Heart right ventricle (tissue), 16 donors: Measurements from ENCODE around the gene COBLL1. TPM values are rescaled to one million over a fixed set of nuclear protein-coding genes. Genes with fewer than 3 reads are reported as not detected.

Experiments
- ATAC-seq, 8 donors: fragments of 200-7000 bp; cut with Tn5 transposase; one replicate each; pipeline ENCODE4 v1.9.1; 2020; ENCODE audit warnings: mild to moderate bottlenecking in 8 of 8, moderate library complexity in 8 of 8, moderate number of reproducible peaks in 1 of 8
- DNase-seq, 2 donors: peaks; one replicate each; pipeline ENCODE4 v3.0.0-alpha.2; 2020
- H3K27ac ChIP-seq, 10 donors: fragments of 200-600 bp; sonication (generic) in 2 of 10; one replicate each; pipeline versions ENCODE4 v1.5.0 to v1.8.0; 2020 to 2022; ENCODE audit warnings: mild to moderate bottlenecking in 3 of 10
- H3K27me3 ChIP-seq, 7 donors: fragments of 200-600 bp; one replicate each; pipeline ENCODE4 v1.8.0; 2021 to 2022; ENCODE audit warnings: mild to moderate bottlenecking in 2 of 7
- H3K36me3 ChIP-seq, 9 donors: fragments of 200-600 bp; sonication (generic) in 1 of 9; one replicate each; pipeline versions ENCODE4 v1.5.0 to v1.8.0; 2020 to 2022; ENCODE audit warnings: mild to moderate bottlenecking in 2 of 9
- H3K4me1 ChIP-seq, 9 donors: fragments of 200-600 bp; sonication (generic) in 1 of 9; one replicate each; pipeline versions ENCODE4 v1.5.0 to v1.8.0; 2020 to 2022; ENCODE audit warnings: mild to moderate bottlenecking in 4 of 9
- H3K4me3 ChIP-seq, 10 donors: fragments of 200-600 bp; sonication (generic) in 2 of 10; one replicate each; pipeline versions ENCODE4 v1.5.0 to v1.8.0; 2020 to 2022; ENCODE audit warnings: mild to moderate bottlenecking in 7 of 10, moderate library complexity in 2 of 10
- H3K9me3 ChIP-seq, 11 donors: fragments of 200-600 bp in 10 of 11; sonication (generic) in 2 of 11; one replicate each; pipeline versions ENCODE4 v1.5.0 to v1.8.0; 2013 to 2022; ENCODE audit warnings: mild to moderate bottlenecking in 2 of 11, control low read depth in 1 of 11, moderate library complexity in 1 of 11
- WGBS, 2 donors: extraction: QIAGEN DNeasy Blood & Tissue Kit; methylation state at CpG; one replicate each; pipeline ENCODE4 v1.1.7; 2013; ENCODE audit warnings: inconsistent platforms in 1 of 2; 5-methylcytosine and 5-hydroxymethylcytosine counted together
- intact Hi-C, 10 donors: fragments of 100-400 bp; cut with DNase I; formaldehyde crosslinking; loops; one replicate each; pipeline versions ENCODE4 v1.11.1 to v1.14.2; 2022
- polyA plus RNA-seq, 2 donors: library from polyadenylated mRNA; stranded (reverse); fragments of 200-250 nt; gene quantifications; one replicate each; pipeline ENCODE4 v1.2.3, GENCODE V29; 2013
- total RNA-seq, 10 donors: library from RNA; stranded (reverse); fragmentation: NEBNext Ultra II Directional in 3 of 10; extraction: Animal tissue kit (Norgen Biotek cat#: 25700) in 3 of 10; gene quantifications; one replicate each; pipeline versions ENCODE4 v1.2.1 to v1.2.4, GENCODE V29; 2021 to 2023
- TF ChIP-seq, protein P1 (sequence below), 9 donors: fragments of 200-600 bp; sonication (generic) in 2 of 9; IDR thresholded peaks; one replicate each; pipeline versions ENCODE4 v1.5.0 to v1.8.0; 2021 to 2022; ENCODE audit warnings: antibody characterized with exemption in 9 of 9, mild to moderate bottlenecking in 5 of 9, moderate library complexity in 1 of 9
- donor health status: Arrhythmogenic right ventricular cardiomyopathy.
- donor health status: ischemic (EF 13 %, LVEDD 7.1; RV severe dilation, severe dysfunction).
- donor health status: healthy with polysubstance abuse.
- donor health status: DM: no; HTN: yes; CAD: no.
- donor health status: DM: no; HTN: no; CAD: no.
- donor health status: ischemic (EF 25% LVEDD 6.9; RV normal size, moderate dysfunction).
- donor health status: ischemic (EF 25% LVEDD 5.7; RV mildly dilated, moderate dysfunction).
- donor health status: healthy.
- donor health status: DM: yes; HTN: yes; CAD: no.
- donor health status: Ischemic cardiomyopathy.
- donor health status: ischemic (EF 35%, LVEDD 5.7; RV mildly dilated, moderate dysfunction).
- donor health status: nonischemic (EF 11% LVEDD 7.7; RV severe dilation, severe dysfunction).
- donor health status: DM: yes; HTN: yes; CAD: no.
- donor health status: PGD.
- donor health status: ischemic (EF 29% LVEDD 5.4; RV normal size, mild dysfunction).
- donor health status: nonischemic (EF 23%, LVEDD 6.1; RV moderate dilation, normal function).

Gene COBLL1
- total and polyA plus RNA-seq, 12 donors: 5.0 to 20.5 (median 15.0) TPM

DNA sequence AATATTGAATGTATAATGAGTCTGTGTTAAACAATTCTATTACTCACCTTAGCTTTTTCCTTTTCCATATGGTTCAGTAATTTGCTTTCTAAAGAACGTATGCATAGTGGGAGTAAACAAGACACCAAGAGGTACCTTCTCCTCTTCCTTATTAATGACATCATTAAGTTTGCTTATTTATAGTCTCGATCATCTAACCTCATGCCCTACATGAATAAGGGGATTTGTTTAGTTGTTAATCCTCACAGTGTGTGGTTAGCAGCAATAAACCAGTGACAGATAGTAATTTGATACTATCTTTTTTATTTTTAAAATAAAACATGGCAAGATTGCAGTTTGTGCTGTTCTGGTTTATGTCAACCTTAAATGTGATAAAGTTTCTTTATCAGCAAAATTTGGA lies 69.7 kb downstream of the COBLL1 start:
- H3K36me3 ChIP-seq: no peaks in the 10 kb centered on the region
- peaks cover 0 to 48% (median 0%) of the 10 kb centered on the region in 9 donors for H3K4me1 ChIP-seq
- intact Hi-C loops: loop anchor here in 3 of 10 donors (5.0 to 10.0 kb wide), 2 partner anchors 63 to 70 kb away; partner anchors contain the start of gene COBLL1 (in 2 of the 3)
- TF ChIP-seq, protein P1, sequence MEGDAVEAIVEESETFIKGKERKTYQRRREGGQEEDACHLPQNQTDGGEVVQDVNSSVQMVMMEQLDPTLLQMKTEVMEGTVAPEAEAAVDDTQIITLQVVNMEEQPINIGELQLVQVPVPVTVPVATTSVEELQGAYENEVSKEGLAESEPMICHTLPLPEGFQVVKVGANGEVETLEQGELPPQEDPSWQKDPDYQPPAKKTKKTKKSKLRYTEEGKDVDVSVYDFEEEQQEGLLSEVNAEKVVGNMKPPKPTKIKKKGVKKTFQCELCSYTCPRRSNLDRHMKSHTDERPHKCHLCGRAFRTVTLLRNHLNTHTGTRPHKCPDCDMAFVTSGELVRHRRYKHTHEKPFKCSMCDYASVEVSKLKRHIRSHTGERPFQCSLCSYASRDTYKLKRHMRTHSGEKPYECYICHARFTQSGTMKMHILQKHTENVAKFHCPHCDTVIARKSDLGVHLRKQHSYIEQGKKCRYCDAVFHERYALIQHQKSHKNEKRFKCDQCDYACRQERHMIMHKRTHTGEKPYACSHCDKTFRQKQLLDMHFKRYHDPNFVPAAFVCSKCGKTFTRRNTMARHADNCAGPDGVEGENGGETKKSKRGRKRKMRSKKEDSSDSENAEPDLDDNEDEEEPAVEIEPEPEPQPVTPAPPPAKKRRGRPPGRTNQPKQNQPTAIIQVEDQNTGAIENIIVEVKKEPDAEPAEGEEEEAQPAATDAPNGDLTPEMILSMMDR (IDR thresholded peaks at IDR 0.05): no peak
- ATAC-seq: no peak
- no peak for DNase-seq
- H3K27ac ChIP-seq: no peak overlapping the region
- no peak overlapping the region for H3K4me3 ChIP-seq
- WGBS, 2 donors: 58 to 59% methylated on average over 2 of the region's 2 CpGs
- no peaks in the 10 kb centered on the region for H3K27me3 ChIP-seq
- H3K9me3 ChIP-seq: no peaks in the 10 kb centered on the region

DNA sequence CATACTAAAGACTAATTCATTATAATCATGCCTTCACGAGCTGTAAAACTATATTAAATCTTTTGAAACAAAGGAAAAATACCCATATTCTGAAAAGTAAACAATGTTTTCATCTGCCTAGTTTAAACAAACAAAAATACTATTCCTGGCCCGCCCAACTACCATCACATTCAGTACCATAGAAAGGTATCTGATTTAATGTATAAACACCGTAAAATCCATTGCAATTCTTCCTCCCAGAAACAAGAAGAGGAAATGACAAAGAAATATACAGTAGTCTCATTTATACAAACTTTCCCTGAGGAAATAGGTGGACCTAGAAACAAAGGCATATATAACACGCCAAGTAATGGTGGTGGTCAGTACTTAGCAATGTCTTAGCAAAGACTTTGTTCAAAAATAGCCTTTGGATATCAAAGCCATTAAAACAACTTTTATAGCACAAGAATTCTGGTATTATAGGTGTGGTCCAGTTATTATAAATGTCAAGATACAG lies 71.2 kb downstream of the COBLL1 start:
- WGBS, 2 donors: 83 to 88% methylated on average over 4 of the region's 4 CpGs
- DNase-seq (no peak), ATAC-seq (no peak)
- peak overlapping the region in 2 of 10 donors; percentile 2 to 34 for H3K27ac ChIP-seq
- H3K36me3 ChIP-seq: no peaks in the 10 kb centered on the region
- no peaks in the 10 kb centered on the region for H3K9me3 ChIP-seq
- H3K4me3 ChIP-seq: no peak overlapping the region
- intact Hi-C loops: loop anchor here in 3 of 10 donors (5.0 to 10.0 kb wide), 2 partner anchors 64 to 72 kb away; partner anchors contain the start of gene COBLL1 (in 2 of the 3)
- H3K27me3 ChIP-seq: no peaks in the 10 kb centered on the region
- TF ChIP-seq, protein P1 (IDR thresholded peaks at IDR 0.05): no peak
- H3K4me1 ChIP-seq: peaks cover 0 to 48% (median 0%) of the 10 kb centered on the region in 9 donors

DNA sequence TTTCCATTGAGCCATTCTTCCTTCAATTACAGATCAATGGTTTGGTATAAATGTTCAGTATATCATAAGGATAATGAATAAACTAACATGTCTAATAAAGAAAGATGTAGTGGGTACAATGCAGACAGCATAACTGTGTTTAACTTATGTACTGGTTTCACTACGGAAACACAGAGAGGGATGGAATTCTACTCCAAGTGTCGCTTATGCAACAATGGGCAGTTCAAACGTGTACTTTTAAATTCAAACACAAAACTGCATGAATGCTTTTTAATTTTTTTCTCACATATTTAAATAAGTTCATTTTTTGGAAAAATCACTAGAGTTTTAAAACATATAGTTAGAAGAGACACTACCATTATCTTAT lies 74.7 kb downstream of the COBLL1 start:
- Histone ChIP-seq H3K9me3 (peaks cover 0 to 3% (median 0%) of the 10 kb centered on the region in 11 donors), H3K27me3 (no peaks in the 10 kb centered on the region), H3K4me3 (no peak overlapping the region), H3K4me1 (peaks cover 0 to 38% (median 0%) of the 10 kb centered on the region in 9 donors), H3K27ac (no peak overlapping the region), H3K36me3 (no peaks in the 10 kb centered on the region)
- intact Hi-C loops: no loop called here
- ATAC-seq: no peak
- TF ChIP-seq, protein P1 (IDR thresholded peaks at IDR 0.05): no peak
- DNase-seq: no peak
- 90 to 95% methylated on average over 3 of the region's 3 CpGs for WGBS, 2 donors

DNA sequence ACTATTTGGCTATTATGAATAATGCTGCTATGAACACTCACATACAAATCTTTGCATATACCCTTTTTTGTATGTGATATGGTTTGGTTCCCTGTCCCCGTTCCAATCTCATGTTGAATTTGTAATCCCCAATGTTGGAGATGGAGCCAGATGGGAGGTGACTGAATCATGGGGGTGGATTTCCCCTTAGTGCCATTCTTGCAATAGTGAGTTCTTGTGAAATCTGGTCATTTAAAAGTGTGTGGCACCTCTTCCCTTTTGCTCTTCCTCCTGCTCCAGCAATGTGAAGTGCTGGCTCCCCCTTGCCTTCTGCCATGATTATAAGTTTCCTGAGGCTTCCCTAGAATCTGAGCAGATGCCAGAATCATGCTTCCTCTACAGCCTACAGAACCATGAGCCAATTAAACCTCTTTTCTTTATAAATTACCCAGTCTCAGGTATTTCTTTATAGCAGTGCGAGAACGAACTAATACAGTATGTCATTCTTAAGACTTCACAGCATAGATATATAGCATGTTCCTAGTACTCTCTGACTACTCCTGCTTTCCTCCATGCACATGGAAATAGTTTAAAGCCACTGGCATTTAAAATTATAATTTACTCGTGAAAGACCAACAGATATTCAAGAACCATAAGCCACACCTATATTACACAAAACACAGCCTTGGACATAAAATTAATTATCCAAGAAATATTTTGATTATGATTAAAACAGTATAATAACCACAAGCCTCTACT lies 75.2 kb downstream of the COBLL1 start:
- 93 to 97% methylated on average over 4 of the region's 4 CpGs for WGBS, 2 donors
- intact Hi-C loops: no loop called here

More for the DNA sequence above, 75.2 kb downstream of the COBLL1 start:
- H3K36me3 ChIP-seq: no peaks in the 10 kb centered on the region
- TF ChIP-seq, protein P1 (IDR thresholded peaks at IDR 0.05): no peak
- ATAC-seq: no peak
- no peak for DNase-seq
- peaks cover 0 to 3% (median 0%) of the 10 kb centered on the region in 11 donors for H3K9me3 ChIP-seq
- peaks cover 0 to 32% (median 0%) of the 10 kb centered on the region in 9 donors for H3K4me1 ChIP-seq
- H3K27ac ChIP-seq: no peak overlapping the region
- no peak overlapping the region for H3K4me3 ChIP-seq
- H3K27me3 ChIP-seq: no peaks in the 10 kb centered on the region
